Ishikawa (cell line): ENCODE measurements around the gene SPCS3.

Experiments used
- CEBPB ChIP-seq: IDR thresholded peaks from 2 replicates; pipeline ENCODE4 v1.6.1; 2012
- EGR1 ChIP-seq: IDR thresholded peaks from 2 replicates; pipeline ENCODE4 v1.6.1; 2012
- EP300 ChIP-seq: IDR thresholded peaks from 2 replicates; pipeline ENCODE4 v1.6.1; 2012; ENCODE audit warnings: borderline replicate concordance
- FOXM1 ChIP-seq: IDR thresholded peaks from 2 replicates; pipeline ENCODE4 v1.6.1; 2012; ENCODE audit warnings: low read depth, borderline replicate concordance
- RAD21 ChIP-seq: IDR thresholded peaks from 2 replicates; pipeline ENCODE4 v1.6.1; 2012; ENCODE audit warnings: low read depth
- TAF1 ChIP-seq: IDR thresholded peaks from 2 replicates; pipeline ENCODE4 v1.6.1; 2012; ENCODE audit warnings: low read depth, mild to moderate bottlenecking
- TCF12 ChIP-seq: IDR thresholded peaks from 2 replicates; pipeline ENCODE4 v1.6.1; 2012; ENCODE audit warnings: low read depth
- TF ChIP-seq, protein P1 (sequence below): IDR thresholded peaks from 2 replicates; pipeline ENCODE4 v1.6.1; 2012
- TF ChIP-seq, protein P2 (sequence below): IDR thresholded peaks from 2 replicates; pipeline ENCODE4 v1.6.1; 2012; ENCODE audit warnings: low read depth, mild to moderate bottlenecking

DNA sequence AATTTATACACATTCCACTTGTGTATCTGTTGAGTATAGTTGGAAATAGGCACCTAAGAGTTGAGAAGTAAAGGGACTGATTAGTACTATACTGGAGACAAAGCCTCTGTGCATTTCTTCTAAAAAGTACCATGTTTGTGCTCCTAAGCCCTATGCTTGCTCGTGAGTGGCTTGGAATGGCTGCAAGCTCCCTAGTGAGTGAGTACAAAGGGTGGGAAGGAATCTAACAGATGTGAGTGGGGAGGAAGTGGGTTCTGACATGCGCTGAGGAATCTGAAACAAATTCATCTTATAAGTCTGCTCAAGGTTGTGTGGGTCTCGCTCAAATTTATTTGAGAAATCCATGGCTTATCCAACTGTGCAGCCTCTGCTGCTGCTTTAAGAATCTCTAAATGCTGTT lies 13.3 kb downstream of the SPCS3 start:
- TF ChIP-seq, protein P1, sequence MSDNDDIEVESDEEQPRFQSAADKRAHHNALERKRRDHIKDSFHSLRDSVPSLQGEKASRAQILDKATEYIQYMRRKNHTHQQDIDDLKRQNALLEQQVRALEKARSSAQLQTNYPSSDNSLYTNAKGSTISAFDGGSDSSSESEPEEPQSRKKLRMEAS, result no peak
- TF ChIP-seq, protein P2, sequence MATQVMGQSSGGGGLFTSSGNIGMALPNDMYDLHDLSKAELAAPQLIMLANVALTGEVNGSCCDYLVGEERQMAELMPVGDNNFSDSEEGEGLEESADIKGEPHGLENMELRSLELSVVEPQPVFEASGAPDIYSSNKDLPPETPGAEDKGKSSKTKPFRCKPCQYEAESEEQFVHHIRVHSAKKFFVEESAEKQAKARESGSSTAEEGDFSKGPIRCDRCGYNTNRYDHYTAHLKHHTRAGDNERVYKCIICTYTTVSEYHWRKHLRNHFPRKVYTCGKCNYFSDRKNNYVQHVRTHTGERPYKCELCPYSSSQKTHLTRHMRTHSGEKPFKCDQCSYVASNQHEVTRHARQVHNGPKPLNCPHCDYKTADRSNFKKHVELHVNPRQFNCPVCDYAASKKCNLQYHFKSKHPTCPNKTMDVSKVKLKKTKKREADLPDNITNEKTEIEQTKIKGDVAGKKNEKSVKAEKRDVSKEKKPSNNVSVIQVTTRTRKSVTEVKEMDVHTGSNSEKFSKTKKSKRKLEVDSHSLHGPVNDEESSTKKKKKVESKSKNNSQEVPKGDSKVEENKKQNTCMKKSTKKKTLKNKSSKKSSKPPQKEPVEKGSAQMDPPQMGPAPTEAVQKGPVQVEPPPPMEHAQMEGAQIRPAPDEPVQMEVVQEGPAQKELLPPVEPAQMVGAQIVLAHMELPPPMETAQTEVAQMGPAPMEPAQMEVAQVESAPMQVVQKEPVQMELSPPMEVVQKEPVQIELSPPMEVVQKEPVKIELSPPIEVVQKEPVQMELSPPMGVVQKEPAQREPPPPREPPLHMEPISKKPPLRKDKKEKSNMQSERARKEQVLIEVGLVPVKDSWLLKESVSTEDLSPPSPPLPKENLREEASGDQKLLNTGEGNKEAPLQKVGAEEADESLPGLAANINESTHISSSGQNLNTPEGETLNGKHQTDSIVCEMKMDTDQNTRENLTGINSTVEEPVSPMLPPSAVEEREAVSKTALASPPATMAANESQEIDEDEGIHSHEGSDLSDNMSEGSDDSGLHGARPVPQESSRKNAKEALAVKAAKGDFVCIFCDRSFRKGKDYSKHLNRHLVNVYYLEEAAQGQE, result no peak
- TF ChIP-seq TCF12 (no peak), CEBPB (no peak), RAD21 (no peak), EGR1 (no peak), TAF1 (no peak), FOXM1 (no peak), EP300 (no peak)
